T-helper 2 cell (primary cell): ENCODE data around the gene SEL1L3.

Experiments
- DNase-seq, 5 experiments: peaks; one replicate each; pipeline versions ENCODE4 v3.0.0 to v3.0.0-alpha.2; 2012 to 2022

SEL1L3 gene

DNA sequence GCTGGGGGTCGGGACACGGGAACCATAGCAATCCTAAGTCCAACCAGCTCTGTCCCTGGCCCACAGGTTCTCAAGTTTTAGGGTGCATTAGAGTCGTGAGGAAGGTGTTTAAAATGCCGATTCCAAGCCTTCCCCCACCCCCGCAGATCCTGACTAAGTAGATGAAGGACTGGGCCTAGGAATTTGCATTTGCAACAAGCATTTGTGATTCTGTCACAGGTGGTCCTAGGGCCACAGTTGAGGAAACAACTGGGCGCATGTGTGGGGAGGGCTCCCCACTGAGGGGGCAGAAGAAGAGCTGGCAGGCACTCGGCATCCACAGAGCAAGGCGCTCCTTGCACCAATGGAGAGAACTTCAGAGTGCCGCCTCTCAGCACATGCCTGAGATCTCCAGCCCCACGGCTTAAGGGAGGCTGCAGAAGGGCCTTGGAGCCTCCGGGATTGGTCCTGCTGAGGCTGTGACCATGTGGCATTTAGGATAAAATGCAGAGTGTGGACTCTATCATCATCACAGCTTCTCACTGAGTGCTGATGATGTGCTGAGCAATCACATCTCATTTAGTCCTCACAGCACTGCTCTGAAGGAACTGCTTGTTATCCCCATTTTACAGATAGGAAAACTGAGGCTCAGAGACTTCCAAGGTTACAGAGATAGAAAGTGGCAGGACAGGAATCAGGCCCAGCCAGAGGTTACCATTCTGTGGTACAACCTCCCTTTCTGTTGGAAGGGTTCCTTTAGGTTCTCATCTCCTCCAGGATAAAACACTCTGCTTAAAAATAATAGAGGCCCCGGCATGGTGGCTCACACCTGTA lies 16.7 kb downstream of the SEL1L3 start:
- no peak for DNase-seq

DNA sequence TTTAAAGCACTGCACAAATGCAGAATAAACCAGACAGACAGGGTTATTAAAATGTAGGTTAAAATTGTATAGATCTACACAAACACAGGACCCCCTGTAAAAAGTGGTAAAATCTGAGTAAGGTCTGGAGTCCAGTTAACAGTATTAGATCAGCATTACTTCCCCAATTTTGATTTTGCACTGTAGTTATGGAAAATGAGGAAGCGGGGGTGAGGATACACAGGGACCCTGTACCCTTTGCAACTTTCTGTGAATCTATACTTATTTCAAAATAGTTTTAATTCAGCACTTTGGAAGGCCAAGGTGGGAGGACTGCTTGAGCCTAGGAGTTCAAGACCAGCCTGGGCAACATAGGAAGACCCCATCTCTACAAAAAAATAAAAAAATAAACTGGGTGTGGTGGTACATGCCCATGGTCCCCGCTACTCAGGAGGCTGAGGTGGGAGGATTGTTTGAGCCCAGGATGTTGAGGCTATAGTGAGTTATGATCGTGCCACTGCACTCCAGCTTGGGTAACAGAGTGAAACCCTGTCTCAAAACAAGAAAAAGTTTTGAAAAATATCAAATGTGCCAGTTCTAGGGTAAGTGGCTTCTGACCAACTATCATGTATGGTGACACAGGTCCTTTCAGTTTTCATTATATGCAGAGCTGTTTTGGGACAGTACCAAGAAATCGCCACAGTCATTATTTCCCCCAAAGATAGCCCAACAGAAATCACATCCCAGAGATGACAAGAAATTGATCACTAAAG lies 17.7 kb downstream of the SEL1L3 start:
- peak in 1 of 5 experiments; percentile 63 for DNase-seq

DNA sequence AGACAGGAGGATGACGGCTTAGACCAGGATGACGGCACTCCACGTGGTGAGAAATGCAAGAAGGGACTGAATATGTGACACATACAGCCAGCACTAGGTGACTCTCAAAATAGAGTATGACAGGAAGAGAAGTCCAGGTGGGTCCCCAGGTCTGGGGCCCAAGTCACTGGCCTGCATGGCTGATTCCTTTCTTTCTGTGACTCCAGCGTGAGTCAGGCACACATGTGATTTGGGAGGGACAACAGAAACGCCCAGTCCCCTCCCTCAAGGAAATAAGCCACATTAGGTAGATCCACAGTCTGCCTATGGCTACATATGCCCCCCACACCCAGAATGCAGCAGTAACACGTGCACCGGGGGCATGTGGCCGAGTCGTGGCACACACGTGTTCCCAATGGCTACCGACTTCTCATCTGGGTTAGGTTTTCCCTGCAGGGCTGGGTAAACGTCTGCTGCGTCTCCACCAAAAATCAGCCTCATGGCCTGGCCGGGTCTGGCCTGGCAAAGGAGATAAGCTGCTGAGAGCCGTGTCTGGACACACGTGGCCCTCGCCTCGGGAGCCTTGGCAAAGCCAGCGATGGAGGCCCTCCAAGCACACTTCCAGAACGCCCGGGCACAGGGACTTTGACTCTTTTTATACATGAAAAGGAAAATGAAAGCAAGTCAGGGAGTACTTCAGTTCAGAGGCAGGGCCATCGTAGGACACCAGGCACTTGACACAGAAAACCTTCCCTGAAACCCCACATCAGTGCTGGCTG lies 19.3 kb downstream of the SEL1L3 start:
- DNase-seq: peak in 1 of 5 experiments; percentile 40

DNA sequence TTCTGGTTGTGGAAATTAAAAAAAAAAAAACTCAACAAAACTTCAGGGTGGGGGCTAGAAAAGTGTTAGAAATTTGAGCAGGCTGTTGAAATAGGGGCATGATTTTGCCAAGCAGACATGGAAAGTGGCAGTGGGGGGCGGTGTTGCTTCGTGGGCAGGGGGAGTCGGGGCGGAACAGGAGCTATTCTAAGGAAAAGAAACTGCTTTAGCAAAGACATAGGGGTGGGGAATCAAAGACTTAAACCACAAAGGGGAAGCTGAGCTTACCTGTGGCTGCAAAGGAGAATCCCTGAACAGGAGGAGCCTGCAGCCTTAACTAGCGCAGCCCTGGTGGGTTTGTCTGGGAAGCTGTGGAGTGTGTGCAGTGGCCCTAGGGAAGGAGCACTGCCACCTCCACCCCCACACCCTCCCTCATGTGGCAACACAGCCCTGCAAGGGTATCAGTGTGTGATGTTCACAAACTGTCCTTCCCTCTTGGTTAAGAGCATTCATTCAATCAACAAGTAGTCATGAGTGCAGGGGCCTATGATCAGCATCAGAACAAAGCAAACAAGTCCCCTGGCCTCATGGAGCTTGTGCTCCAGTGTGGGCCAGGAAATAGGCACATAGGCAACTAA lies 20.5 kb downstream of the SEL1L3 start:
- peak in 3 of 5 experiments; percentile 10 to 62 (median 12) for DNase-seq

DNA sequence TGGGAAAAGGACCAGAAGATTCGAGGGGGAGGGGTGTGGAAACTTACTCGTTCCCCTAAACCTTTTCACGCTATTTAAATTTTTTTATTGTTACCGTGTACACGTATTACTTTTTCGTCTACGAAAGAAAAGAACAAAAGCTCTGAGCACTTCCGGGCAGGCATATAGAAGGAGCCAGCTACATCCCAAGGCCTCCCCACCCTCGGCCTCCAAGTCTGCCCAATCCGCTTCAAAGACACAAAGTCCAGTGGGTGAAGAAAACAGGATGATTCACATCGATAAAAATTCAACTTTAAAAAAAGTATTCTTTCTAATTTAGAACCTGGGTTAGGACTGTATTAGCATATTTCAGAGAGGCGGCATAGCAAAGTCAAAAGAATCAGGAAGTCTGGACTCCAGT lies 23.1 kb downstream of the SEL1L3 start:
- no peak for DNase-seq

DNA sequence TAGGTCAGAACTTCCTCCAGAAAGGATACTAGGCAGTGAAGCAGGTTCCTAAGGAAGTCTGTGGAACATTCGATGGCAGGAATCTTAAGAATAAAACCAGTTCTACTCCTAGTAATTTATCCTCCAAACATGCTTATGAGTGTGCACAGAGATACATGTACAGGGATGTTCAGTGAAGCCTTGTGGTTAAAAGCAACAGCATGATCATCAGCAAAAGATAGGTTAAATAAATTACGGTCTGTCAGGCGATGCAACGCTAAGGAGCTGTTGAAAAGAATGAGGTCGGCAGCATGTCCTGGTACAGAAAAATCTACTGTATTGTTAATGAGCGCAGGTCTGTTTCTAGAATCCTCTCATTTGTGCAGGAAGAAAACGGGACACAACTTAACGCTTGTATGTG lies 23.6 kb downstream of the SEL1L3 start:
- no peak for DNase-seq

DNA sequence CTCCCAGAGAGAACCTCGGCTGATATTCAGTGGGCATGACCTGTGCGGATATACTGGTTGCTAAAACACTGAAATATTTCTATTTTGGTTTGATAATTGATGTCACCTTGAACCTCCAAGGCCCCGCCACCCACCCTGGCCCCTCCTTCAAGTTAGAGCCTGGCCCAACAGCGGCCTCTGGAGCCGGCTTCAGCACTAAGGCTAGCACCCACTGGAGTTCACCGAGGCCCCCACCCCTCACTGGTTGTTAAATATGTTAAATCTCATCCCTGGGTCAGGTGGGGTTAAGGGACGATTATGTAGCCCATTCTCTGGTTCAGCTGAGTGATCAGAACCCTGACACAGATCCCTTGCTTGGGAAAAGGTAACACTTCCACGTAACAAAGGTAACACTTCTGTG lies 24.3 kb downstream of the SEL1L3 start:
- no peak for DNase-seq

DNA sequence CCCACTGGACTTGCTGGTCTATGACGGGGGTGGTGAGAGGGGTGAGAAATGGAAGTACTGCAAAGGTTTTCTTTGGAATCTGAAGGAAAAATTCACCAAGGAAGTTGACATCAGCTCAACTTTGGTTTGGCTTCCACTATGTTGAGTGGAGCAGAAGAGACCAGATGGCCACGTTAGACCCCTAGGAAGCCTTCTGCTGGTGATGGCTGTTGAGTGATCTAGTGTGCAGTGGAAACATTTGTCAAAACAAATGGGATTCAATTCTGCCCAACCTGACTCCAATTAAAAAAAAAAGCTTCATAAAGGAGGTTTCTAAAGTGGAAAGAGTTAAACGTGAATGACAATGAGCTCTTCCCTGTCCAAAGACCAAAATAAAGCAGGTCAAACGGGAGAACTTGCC lies 25.7 kb downstream of the SEL1L3 start:
- no peak for DNase-seq

DNA sequence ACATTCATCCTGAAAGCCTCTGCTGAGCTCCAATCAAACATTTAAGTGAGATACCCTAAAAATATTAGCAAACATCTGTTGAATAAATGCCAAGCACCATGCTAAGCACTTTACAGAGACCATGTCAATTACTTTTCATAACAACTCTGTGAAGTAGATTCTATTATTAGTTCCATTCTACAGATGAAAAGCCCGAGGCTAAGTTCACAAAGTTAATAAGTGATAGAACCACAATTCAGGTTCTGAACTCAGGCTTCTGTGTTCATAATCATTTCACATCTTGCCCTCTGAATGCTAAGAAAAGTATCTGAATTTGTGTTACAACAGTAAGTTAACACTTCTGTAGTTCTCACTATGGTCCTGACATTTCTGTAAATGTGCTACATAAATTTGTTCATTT lies 27.4 kb downstream of the SEL1L3 start:
- DNase-seq: no peak

DNA sequence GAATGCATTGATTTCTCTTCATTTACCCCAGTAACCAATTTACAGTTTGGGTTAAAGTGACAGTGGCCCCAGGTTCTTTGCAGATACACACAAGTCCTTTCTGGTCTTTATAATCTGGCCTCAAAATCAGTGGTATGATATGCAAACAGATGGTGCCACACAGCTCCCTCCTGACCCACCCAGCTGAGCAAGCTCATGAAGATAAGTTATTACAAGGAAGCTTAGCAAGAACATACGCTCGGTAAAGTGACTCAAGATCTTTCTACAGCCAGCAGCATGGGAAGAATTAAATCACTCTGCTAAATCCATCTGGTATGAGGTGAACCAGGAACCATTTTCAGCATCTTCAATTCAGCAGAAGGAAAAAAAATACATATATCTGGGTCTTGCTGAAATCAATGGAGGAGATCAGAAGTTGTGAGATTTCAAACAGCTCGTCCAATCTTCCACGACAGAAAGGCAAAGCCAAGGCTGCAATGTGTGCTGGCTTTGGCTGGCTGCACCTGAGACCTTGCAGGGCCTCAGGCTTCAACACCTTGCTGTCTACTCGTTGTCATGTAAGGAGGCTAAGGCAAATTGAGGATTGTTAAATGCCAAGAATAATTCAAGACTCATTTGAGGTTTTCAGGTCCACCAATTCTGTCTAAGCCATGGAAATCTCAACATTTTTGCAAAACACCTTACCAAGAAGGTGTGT lies 28.2 kb downstream of the SEL1L3 start:
- peak in 1 of 5 experiments; percentile 25 for DNase-seq

DNA sequence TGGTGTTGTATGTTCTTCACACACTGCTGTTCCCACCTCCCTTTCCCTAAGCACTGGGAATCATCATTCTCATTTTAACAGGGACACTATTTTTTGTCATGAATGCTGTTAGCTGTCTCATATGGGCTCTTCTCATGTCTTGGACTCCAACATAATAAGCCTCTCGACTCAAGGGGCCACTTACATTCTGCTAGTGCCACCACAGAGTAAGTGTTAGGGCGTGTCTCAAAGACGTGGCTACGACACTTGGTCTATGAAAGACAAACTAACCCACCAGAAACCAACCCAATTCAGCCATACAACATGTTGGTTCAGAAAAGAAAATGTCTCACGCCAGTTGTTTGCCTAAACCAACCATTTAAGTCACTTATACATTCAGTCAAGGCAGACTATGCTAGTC lies 32.2 kb downstream of the SEL1L3 start:
- no peak for DNase-seq

DNA sequence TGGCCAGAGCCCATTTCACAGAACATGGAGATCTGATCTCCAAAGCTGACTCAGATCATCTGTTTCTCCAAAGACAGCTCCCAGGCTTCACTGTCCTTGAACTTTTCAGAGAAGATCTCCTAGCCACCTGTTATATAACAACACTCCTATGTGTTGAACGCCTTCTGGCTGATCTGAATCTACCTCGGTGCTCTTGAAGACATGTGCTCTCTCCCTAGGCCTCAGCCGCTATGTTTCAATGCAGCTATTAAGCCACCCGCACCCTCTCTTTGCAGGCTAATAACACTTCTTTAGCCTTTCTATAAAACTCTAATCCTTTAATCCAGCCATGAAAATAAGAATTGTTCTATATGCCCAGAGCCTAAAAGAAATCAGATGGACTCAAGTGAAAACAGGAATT lies 34.9 kb downstream of the SEL1L3 start:
- DNase-seq: no peak

DNA sequence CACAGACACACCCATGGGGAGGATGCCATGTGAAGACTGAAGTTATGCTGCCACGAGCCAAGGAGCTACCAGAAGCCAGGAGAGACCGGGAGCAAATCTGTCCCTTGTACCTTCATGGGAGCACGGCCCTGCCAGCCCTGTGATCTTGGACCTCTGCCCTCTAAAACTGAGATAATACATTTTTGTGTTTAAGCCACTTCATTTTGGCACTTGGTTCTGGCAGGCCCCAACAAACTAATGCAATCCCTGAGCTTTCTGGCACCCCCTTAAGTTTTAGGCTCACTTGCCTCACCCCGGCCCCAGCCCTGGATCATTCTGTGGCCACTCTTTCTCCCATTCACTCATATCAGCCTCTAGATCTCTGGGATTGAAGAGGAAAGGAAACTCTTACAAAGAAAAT lies 35.4 kb downstream of the SEL1L3 start:
- no peak for DNase-seq

DNA sequence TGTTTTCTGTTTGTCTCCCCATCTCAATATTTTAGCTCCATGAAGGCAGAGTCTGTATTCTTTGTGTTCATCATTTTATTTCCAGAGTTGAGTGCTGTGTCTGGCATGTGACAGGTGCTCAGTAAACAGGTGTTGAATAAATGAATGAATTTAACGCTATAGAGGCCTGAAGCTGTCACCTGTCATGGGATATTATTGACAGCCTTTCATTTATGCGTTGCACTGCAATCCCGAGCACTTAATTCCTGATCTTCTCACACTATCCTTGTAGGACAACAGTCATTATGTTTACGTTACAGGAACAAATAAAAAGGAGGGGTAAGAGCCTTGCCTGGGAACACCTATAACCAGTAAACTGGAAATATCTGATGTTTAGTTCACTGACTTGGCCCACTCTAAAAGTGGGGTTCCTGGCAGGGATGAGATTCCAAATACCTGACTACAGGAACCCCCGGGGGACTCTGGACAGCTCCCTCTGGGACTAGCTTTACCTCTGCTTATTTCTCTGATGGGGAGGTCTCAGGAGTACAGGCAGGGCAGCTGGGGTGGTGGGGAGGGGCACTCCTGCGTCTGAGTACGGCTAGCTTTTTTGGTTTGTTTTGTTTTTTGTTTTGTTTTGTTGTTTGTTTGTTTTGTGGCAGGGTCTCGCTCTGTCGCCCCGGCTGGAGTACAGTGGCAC lies 36.6 kb downstream of the SEL1L3 start:
- no peak for DNase-seq

DNA sequence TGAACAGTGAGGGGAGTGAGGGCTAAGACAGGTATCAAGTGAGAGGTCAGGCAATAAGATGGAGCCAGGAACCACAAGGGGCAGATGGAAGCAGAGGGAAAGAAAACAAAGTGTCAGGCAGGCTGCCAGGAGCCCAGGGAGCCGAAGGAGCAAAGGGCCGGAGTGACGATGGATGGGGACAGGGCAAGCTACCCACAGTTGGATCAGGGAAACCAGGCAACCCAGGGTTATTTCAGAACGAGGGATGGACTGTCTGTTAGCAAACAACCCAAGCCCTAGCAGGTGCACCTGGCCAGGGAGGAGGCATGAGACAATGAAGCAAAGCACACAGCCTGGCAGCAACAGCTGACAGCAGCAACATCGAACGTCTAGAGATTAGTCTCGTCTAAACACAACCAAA lies 39.2 kb downstream of the SEL1L3 start:
- DNase-seq: no peak

DNA sequence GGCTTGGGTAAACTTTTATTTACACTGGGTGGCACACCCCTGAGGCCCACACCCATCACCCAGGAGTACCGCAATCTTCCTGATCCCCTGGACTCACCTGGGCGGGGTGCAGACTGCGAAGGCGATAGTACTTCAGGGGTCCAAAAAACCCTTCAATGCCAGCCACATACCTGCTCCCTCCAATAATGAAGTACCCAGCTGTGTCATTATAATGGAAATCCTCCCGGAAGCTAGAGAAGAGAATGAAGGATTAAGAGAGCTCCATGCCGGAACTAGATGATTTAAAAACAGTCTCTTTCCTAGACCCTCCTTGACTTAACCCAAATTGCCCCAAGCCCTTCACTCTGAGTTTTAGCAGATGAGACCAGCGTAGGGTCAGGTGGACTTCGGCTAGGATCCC lies 40.9 kb downstream of the SEL1L3 start:
- DNase-seq: no peak

DNA sequence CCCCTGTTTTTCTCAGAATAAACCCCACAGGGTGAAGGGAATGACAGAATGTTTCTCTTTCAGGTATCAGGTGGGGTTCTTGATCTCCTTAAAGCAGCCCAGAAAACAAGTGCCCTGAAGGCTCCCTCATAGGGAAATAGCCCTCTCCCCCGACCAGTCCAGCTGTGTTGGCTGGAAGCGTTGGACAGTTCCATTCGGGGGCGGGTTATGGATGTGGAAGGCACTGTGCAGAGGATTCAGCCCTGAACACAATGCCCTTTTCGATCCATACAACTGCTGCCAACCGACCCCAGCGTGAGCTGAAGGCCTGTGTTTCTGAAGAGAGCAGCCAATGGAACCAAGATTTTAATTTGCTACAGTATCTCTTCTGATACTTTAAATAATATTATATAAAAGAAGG lies 41.5 kb downstream of the SEL1L3 start:
- no peak for DNase-seq

DNA sequence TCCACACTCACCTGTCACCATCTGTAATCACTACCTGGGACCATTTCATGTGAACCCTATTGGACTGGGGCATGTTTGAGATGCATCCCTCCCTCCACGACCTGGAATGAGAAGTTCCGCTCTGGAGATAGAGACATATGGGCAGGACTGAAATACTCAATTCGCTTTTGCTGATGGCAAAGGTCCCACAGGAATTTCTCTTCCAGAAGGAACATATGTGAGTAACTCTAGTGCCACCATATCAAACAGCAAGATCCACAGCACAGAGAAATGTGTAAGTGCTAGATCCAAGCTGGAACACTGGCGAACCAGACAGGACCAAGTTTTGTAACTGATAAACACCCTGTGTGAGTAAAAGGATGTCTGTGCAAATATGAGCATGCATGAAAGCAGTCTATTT lies 43.9 kb downstream of the SEL1L3 start:
- DNase-seq: no peak

DNA sequence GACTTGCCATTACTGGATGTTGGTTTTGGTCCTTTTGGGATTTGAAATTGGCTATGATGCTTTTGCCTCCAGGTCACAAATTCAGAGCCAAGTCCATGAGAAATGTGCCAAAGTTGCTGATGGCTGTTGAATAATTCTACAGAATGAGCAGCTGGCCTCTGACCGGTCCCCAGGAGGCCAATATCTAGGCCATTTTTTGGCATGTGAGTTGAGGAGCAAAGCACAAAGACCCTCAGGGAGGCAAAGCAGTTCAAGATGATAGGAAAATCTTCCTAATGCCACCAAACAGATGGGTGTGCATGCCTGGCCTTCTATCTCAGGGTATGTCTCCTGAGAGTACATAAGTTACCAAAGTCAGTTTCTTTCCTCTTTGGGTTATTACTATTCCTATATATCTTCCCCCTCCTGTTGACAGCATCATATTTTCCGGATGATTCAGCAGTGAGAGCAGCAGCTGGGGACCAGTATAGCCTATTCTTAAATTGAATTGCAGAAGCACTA lies 44.4 kb downstream of the SEL1L3 start:
- DNase-seq: no peak

DNA sequence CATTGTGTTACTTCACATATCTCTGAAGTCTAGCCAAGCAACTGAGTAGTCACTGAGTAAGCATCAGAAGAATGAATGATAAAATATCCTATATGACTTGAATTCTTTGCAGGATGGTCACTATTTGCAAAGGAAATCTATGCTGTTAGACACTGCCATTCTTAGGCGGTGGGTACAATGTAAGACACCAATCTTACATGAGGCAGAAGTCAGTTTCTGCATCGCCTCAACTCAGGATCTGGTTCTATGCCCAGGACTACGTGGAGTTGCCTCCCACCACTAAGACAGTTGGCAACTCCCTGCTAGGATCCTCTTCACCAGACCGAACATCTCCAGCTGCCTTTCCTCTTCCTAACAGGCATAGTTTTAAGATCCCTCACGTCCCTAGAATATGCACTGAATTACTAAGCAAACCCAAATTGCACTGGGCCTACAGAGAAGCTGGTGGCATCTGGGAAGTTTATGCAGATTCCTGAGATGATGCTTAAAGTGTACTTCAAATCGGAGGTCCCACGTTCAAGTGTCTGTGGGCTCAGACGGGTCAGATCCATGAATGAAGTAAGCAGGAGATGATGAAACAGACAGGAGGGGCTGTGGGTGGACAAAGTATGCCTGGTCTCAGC lies 45.6 kb downstream of the SEL1L3 start:
- DNase-seq: no peak

DNA sequence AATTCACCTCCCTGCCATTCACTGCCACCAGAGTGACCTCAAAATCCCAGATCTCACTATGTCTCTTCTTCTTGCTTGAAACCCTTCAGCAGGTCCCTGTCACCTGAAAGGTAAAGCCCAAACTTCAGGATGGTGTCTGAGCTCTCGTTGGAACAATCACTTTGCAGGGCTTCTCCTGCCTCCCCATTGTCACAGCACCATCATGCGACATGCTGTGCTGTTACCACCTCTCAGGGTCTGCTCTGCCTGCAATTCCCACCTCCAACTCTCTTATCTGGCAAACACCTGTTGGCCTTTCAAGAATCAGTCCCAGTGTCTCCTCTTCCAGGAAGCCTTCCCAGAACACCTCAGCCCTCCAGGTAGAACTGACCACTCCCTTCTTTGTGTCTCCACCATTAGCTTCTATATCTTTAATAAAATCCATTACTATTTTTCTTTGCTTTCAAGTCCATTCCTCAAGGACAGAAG lies 46.2 kb downstream of the SEL1L3 start:
- no peak for DNase-seq
